Measurements from ENCODE around the gene IGSF9. TPM values are rescaled to one million over a fixed set of nuclear protein-coding genes. Genes with fewer than 3 reads are reported as not detected.

IGSF9 gene
- total and polyA plus RNA-seq, 10 of the 15 experiments (the other 5 are each of a cell fraction or from before 2014, with no cell fraction given): 0.04 to 0.07 TPM; not detected in 8

GRCh38 chr1:159934136-159935039 is 11.0 kb downstream of the IGSF9 start:
- Histone ChIP-seq H3K9me3 (replicated peaks; ENCODE audit: control insufficient read depth, insufficient read depth, low read length) (no peaks in the 10 kb centered on the region), H3K4me2 (ENCODE audit: control insufficient read depth, insufficient read depth) (no peak overlapping the region), H3K36me3 (ENCODE audit: control insufficient read depth in 2 of 2, insufficient read depth in 2 of 2, low read length in 1 of 2) (no peaks in the 10 kb centered on the region), H3K79me2 (ENCODE audit: control insufficient read depth, insufficient read depth, low read length) (no peaks in the 10 kb centered on the region), H3K4me1 (ENCODE audit: control insufficient read depth, insufficient read depth, low read length) (peaks cover 23% of the 10 kb centered on the region), H3K9ac (ENCODE audit: control insufficient read depth, insufficient read depth, low read length) (no peak overlapping the region), H2AFZ (ENCODE audit: control insufficient read depth, low read depth, low read length) (no peak overlapping the region), H3K4me3 (no peak overlapping the region), H4K20me1 (ENCODE audit: control insufficient read depth, insufficient read depth) (no peaks in the 10 kb centered on the region), H3K27ac (ENCODE audit: control insufficient read depth, insufficient read depth) (no peak overlapping the region), H3K27me3 (replicated peaks in 1 of 2; ENCODE audit: control insufficient read depth in 2 of 2, insufficient read depth in 2 of 2, low read length in 1 of 2) (0 out of 4 replicates have a peak, but pooled peaks cover 0 to 2% of the 10 kb centered on the region in 2 experiments)
- in situ Hi-C loops (cut with MboI): loop anchor here (5.0 kb wide), 1 partner anchor 73 kb away; no protein-coding TSS in a partner anchor
- ChIA-PET POLR2A (interaction anchor here (3.9 kb wide), 1 partner anchor 11 kb away, joined by 23 read pairs; the partner anchor contains the start of gene TAGLN2), CTCF (interaction anchor here (0.7 to 22.4 kb wide), 13 partner anchors 8 to 802 kb away, joined by 3 to 422 read pairs (median 3); no protein-coding TSS in a partner anchor), RAD21 (ENCODE audit: unreplicated experiment) (interaction anchor here (0.9 to 12.4 kb wide), 4 partner anchors 42 to 109 kb away, joined by 3 to 113 read pairs (median 11); no protein-coding TSS in a partner anchor), SMC1A (ENCODE audit: uncharacterized antibody, unreplicated experiment) (interaction anchor here (1.0 to 9.2 kb wide), 9 partner anchors 10 to 111 kb away, joined by 3 to 122 read pairs (median 5); no protein-coding TSS in a partner anchor)
- 43% methylated on average over 14 of the region's 14 CpGs for WGBS (ENCODE audit: insufficient coverage, insufficient replicate concordance, low lambda C conversion rate, missing lambda C conversion rate)
- no peak for ATAC-seq
- BruUV-seq (replicated peaks): no TSS peak
- intact Hi-C loops (cut with micrococcal nuclease; ENCODE audit: unreplicated experiment): no loop called here
- FAIRE-seq: no peak
- no peak for DNase-seq (ENCODE audit: low read depth, low spot score)
- no peak for TF ChIP-seq RAD21 (IDR thresholded peaks at IDR 0.05; ENCODE audit: insufficient read depth, low read depth, low read length)
- no peak for TF ChIP-seq SP1 (IDR thresholded peaks at IDR 0.05; ENCODE audit: low read depth, low read length)
- TF ChIP-seq NFYB (IDR thresholded peaks at IDR 0.05; ENCODE audit: insufficient read depth, low read depth, low read length): no peak
- TF ChIP-seq ASH2L (IDR thresholded peaks at IDR 0.05; ENCODE audit: borderline replicate concordance, low read depth): no peak
- no peak for TF ChIP-seq CEBPB (IDR thresholded peaks at IDR 0.05; ENCODE audit: borderline replicate concordance in 1 of 2, low read depth in 2 of 2, low read length in 2 of 2)
- no peak for TF ChIP-seq ATF7 (IDR thresholded peaks at IDR 0.05; ENCODE audit: low read depth)
- TF ChIP-seq ZNF384 (IDR thresholded peaks at IDR 0.05; ENCODE audit: borderline replicate concordance, low read depth, low read length): no peak
- no peak for TF ChIP-seq PBX3 (IDR thresholded peaks at IDR 0.05; ENCODE audit: insufficient replicate concordance, low read depth, low read length)
- TF ChIP-seq ZNF622 (IDR thresholded peaks at IDR 0.05): no peak
- no peak for TF ChIP-seq DPF2 (IDR thresholded peaks at IDR 0.05)
- no peak for TF ChIP-seq TBL1XR1 (IDR thresholded peaks at IDR 0.05; ENCODE audit: low read depth, low read length)
- TF ChIP-seq ETV6 (conservative IDR thresholded peaks at IDR 0.05 in 1 of 2, IDR thresholded peaks at IDR 0.05 in 1 of 2; ENCODE audit: borderline replicate concordance in 1 of 2, low read depth in 1 of 2): no peak
- no peak for TF ChIP-seq PAX8 (IDR thresholded peaks at IDR 0.05)
